NCI-H1436 treated with DMSO at 0.1 percent for 48 hours (cell line): Measurements from ENCODE around the gene SP5.
"Not testable (repeated sequence)": the region's sequence is repeated elsewhere in the genome, so short reads cannot be mapped to it uniquely, and the experiment has no call there.

Source experiments
- DNase-seq: peaks from one replicate; lab custom pipeline; 2025; lab: John Stamatoyannopoulos, UW

The SP5 gene

GRCh38 chr2:170711196-170711773, 3.9 kb upstream of the SP5 start:
- no peak for DNase-seq

DNA sequence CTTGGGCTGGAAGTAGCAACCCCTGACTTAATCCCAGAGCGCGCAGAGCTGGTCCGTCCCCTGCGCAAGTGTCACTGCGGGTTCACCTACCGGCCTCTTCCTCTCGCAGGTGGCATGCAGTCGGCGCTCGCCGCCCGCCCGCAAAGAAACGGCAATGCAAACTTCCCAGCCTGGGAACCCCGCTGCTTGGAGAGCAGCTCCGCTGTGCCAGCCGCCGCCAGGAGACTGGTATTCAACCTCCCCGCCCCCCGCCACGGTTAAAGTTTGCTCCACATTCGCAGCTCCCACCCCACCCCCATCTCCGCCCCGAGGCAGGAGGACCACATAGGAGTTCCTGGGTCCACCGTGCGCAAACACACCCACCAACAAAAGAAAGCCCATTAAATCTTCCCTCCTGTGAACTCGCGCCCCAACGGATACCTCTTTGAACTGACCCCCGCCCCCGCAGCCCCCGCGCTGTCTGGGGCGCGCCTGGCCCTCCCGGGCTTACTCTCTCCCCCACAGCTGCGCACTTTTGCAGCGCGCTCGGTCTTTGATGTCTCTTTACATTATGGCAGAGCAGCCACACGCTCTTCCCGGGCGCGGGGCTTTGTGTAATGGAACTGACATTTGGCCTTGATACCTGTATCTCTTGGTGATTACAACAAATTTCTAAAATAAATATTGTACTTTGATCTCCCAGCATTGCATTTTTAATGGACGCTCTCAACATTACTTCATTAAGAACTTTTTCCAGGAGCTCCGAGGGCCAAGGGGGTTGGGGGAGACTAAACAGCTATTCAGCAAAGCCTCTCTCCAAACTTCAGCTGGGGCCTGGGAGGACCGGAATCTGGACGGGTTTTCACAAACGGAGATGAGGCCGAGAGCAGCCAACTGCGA, 3.1 kb upstream of the SP5 start:
- DNase-seq: no peak

GRCh38 chr2:170712653-170713542, 2.2 kb upstream of the SP5 start:
- DNase-seq: no peak

GRCh38 chr2:170713543-170714380, 1.4 kb upstream of the SP5 start:
- DNase-seq: no peak

- no peak for DNase-seq
Observed at GRCh38 chr2:170714381-170715061, 616 bp upstream of the SP5 start.

DNA sequence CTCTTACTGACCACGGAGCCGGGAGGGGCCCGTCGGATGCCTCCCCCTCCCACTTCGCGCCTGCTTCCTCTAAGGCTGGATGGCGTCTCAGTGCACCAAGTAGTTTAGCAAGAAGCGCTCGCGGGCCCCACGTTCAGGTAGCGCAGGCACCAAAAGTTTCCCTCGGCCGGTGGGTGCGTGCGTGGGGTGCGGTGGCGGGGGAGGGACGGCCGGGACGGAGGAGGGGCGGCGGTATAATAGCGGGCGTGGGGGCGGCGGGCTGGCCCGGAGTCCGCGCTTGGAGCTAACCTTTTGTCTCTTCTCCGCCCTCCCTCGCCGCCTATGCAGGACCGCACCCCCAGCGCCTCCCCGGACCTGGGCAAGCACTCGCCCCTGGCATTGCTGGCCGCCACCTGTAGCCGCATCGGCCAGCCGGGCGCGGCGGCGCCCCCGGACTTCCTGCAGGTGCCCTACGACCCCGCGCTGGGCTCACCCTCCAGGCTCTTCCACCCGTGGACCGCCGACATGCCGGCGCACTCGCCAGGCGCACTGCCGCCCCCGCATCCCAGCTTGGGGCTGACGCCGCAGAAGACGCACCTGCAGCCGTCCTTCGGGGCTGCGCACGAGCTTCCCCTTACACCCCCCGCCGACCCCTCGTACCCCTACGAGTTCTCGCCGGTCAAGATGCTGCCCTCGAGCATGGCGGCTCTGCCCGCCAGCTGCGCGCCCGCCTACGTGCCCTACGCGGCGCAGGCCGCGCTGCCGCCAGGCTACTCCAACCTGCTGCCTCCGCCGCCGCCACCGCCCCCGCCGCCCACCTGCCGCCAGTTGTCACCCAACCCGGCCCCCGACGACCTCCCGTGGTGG, 1.0 kb downstream of the SP5 start:
- DNase-seq: no peak

DNA sequence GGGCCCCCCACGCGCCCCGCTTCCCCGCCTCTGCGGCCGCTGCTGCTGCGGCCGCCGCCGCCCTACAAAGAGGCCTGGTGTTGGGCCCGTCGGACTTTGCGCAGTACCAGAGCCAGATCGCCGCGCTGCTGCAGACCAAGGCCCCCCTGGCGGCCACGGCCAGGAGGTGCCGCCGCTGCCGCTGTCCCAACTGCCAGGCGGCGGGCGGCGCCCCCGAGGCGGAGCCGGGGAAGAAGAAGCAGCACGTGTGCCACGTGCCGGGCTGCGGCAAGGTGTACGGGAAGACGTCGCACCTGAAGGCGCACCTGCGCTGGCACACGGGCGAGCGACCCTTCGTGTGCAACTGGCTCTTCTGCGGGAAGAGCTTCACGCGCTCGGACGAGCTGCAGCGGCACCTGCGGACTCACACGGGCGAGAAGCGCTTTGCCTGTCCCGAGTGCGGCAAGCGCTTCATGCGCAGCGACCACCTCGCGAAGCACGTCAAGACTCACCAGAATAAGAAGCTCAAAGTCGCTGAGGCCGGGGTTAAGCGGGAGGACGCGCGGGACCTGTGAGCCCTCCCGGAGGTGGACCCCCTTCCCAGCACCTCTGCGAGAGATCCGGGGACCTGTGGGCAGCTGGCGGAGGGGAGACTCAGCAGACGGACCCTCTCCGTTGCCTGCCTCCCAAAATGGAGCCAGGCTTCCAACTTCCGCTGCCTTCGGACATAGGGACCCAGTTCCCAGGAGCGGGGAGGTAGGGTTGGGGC, 1.9 kb downstream of the SP5 start:
- DNase-seq: no peak

DNA sequence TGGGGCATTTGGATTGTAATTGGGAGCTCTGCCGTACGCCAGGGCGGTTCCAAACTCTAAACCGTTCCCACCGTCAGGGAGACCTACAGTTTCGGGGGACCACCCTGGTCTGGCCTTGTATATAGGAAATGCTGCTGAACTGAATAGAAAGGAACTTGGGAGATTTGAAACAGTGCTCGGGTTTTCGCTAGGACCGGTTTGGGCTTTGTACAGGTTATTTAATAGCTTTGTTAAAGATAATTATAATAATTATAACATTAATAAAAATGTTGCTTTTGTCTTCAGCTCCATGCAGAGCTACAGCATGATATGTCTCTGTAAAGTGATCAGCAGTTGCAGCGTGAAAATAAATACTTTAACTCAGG, 2.4 kb downstream of the SP5 start:
- DNase-seq: no peak

DNA sequence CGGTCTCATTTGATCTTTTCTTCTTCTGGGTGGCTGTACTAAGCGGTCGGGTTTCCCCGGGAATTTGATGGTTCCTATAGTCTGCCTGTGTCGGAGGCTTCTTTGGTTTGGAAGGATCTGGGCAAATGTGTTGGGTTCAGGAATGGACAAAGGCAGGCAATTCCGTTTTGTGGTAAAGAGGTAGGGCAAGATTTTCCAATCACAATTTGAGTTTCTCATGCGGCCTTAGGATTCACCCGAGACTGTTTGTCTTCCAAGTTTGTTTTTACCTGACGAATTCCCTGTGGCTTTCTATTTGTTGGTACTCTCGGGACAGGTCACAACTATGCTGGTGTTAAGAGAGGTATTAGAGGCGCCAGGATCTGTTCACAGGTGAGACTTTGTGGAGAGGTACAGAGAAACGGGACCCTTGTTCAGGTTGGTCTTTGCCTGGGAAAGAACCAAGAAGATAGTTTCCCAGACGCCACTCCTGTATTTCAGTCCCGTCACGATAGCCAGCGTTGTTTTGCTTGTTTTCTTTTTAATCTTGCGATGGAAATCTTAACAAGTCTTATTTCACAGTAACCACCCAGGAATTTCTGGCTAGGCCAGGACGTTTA, 3.0 kb downstream of the SP5 start:
- no peak for DNase-seq

DNA sequence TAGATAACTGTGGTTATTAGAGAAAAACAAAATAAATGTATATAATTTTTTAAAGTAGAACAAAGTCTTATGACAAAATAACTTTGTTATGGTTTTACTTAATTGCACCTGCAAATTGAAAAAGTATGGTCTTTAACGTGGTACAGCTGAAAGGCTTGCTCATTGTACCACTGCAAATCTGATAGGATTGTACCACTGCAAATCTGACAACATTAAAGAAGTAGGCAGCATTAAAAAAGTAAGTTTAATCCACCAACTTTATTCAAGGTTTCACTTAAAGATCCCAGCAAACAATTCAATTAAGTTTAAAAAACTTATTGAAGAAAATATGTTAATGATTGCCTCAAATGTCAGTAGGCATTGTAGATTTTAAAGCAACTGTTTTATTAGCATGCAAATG, 4.7 kb downstream of the SP5 start:
- no peak for DNase-seq

DNA sequence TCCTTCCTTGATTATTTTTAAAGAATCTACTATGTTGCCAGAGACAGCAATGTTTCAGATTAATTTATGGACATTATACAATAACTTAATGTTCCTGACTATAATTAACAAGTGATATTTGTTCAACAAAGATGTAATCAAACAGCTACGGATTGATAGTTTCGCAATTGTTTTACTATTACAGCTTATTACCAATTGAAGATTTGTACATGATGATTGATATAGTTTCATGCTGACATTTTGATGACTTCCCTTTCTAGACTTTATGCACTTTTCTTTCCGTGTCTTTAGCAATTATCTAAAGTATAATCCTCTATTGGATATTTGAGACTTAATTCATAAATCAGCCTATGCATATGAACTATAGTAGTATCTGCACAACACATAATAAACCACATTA, 6.5 kb downstream of the SP5 start:
- no peak for DNase-seq

- DNase-seq: no peak
Observed at GRCh38 chr2:170722301-170722700, 7.2 kb downstream of the SP5 start.

DNA sequence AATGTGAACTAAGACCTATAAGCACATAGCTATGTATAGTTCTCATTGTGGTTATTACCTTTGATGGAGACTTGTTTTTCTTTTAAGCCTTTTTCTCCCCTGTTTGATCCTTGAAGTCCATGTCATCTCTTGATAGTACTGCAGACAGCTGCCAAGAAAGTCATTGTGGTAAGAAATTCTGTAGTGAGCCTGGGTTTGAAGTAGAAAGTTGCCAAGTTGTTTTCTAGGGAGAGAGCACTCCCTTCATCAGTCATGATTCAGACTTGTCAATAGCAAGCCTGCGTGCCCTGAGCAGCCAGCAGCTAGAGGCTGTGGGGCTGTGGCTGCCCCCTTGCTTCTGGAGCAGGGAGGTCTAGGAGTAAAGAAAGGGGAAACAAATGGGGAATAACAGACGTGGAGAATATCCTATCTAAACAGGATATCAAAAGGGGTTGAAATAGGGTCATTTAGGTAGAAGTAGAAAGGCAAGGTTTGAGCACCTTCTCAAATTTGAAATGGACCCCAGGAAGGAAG, 8.4 kb downstream of the SP5 start:
- DNase-seq: no peak

DNA sequence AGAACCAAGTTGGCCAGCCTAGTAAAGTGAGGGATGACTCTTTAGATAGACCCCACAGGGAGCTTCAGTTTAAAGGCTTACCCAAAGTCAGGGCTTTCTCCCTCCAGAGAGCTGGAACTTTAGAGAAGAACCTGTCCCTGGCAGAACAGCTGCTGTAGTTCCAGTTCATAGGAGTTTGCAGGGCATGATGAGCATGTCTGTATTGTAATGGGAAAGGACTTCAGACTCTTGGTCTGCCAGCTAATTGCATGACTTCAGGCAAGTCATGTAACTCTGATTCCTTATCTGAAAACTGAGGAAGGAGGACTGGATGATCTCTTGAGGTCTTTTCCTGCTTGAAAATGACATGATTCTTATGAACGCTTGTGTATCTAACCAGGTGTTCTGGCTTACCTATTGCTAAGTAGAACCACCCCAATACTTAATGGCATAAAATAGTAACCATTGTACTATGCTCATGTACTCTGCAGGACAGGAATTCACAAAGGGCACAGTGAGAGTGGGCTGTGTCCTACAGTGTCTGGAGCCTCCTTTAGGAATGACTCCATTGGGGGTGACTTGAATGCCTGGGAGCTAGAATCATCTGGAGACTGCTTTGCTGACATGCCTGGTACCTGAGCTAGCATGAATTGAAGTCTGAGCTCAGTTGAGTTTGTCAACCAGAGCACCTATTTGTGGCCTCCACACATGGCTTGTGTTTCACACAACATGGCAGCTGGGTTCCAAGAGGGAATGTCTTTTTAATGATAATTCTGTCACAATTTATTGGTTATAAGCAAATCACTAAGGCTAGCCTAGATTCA, 18.9 kb downstream of the SP5 start:
- no peak for DNase-seq

- DNase-seq: not testable (repeated sequence)
Observed at GRCh38 chr2:170734601-170735000, 19.5 kb downstream of the SP5 start.

DNA sequence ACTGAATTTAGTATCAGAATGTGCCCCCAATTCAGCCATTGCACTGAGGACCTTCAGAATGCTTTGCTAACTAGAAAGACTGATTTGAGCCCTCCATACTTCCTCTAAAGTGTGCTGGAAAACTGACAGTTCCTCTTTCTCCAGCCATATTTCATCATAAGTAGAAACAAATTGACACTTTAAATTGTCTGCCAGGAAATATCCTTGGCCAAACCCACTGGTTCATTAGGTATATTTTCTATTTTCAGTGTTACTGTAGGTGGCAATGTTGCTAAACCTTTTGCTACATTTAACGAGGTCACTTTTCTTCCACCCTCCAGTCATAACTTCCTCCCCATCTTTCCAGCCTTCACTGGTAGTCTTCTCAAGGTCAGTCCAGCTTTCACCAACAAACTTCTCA, 21.5 kb downstream of the SP5 start:
- no peak for DNase-seq

DNA sequence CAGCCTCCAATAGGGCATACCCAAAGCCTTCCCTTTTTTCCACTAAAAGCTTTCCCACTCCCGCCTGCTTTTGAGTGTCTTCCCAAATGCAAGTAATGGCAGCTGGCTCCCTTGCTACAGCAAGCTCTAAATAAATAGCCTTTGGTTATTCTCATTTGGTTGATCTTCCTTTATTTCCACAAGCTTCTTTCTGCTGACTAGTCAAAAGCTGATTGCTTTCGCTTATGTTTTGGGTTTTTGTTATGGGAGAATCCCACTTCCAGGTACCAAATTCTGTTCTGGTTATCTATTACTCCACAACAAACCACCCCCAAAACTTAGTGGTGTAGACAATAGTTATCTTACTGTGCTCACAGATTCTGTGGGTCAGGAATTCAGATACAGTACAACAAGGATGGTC, 22.3 kb downstream of the SP5 start:
- DNase-seq: no peak

DNA sequence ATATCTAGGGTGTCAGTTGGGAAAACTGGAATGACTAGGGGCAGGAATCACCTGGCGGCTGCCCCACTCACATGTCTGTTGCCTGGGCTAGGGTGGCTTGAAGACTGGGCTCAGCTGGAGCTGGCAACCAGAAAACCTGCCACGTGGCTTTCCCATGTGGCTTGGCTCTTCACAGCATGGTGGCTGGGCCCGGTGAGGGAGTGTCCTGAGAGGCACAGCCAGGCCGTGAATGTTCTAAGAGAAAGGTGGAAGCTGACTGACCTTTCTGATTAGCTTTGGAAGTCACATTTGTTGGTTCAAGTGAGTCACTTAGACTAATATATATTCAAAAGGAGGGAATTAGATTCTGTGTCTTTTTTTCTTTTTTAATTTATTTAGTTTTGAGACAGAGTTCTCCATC, 22.7 kb downstream of the SP5 start:
- no peak for DNase-seq
